ENCODE data around the gene PTDSS2.

Gene PTDSS2

DNA sequence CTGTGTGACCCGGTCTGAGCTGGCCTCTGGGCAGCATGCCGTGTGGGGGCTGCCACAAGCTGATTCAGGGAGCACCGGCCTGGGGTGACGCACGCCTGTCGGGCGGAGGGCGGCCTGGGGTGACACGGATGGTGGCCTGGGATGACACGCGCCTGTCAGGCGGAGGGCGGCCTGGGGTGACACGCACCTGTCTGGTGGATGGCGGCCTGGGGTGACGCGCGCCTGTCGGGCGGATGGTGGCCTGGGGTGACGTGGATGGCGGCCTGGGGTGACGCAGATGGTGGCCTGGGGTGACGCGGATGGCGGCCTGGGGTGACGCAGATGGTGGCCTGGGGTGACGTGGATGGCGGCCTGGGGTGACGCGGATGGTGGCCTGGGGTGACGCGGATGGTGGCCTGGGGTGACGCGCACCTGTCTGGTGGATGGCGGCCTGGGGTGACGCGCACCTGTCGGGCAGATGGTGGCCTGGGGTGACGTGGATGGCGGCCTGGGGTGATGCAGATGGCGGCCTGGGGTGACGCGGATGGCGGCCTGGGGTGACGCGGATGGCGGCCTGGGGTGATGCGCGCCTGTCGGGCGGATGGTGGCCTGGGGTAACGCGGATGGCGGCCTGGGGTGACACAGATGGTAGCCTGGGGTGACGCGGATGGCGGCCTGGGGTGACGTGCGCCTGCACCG is 21.5 kb downstream of the PTDSS2 start:
- H3K36me3 ChIP-seq (ENCODE audit: control insufficient read depth, insufficient read depth, low read length): no peaks in the 10 kb centered on the region
- no peaks in the 10 kb centered on the region for H3K9me3 ChIP-seq (ENCODE audit: control insufficient read depth, low read length)
- no peak overlapping the region for H3K9ac ChIP-seq (ENCODE audit: low read length)
- no peaks in the 10 kb centered on the region for H3K27me3 ChIP-seq (ENCODE audit: control insufficient read depth, insufficient read depth, low read length)
- H3K4me3 ChIP-seq (ENCODE audit: low read length): no peak overlapping the region
- peaks cover 10% of the 10 kb centered on the region for H3K4me1 ChIP-seq (ENCODE audit: control insufficient read depth, insufficient read depth, low read length)

DNA sequence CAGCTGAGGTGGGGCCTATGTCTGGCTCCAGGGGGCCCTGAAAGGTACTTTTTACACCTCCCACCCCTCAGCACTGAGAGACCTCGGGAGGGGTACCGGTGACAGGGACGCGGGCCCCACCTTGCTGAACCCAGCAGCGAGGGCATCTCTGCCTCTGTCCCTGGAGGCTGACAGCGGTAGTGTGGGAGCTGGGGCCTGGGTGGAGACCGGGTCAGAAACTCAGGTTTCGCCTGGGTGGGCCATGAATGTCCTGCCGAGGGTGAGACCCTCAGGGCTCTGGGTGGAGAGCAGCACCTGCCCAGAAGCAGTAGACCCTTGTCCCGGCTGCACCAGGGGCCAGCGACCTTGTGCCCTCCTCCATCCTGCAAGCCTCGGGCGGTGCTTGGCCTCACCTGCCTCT is 22.2 kb downstream of the PTDSS2 start:
- Histone ChIP-seq H3K9me3 (ENCODE audit: control insufficient read depth, low read length) (no peaks in the 10 kb centered on the region), H3K4me3 (ENCODE audit: low read length) (no peak overlapping the region), H3K36me3 (ENCODE audit: control insufficient read depth, insufficient read depth, low read length) (no peaks in the 10 kb centered on the region), H3K27me3 (ENCODE audit: control insufficient read depth, insufficient read depth, low read length) (no peaks in the 10 kb centered on the region), H3K4me1 (ENCODE audit: control insufficient read depth, insufficient read depth, low read length) (peaks cover 10% of the 10 kb centered on the region), H3K9ac (ENCODE audit: low read length) (no peak overlapping the region)

- Histone ChIP-seq H3K9me3 (ENCODE audit: control insufficient read depth, low read length) (no peaks in the 10 kb centered on the region), H3K4me3 (ENCODE audit: low read length) (no peak overlapping the region), H3K27me3 (ENCODE audit: control insufficient read depth, insufficient read depth, low read length) (no peaks in the 10 kb centered on the region), H3K36me3 (ENCODE audit: control insufficient read depth, insufficient read depth, low read length) (no peaks in the 10 kb centered on the region), H3K4me1 (ENCODE audit: control insufficient read depth, insufficient read depth, low read length) (peaks cover 10% of the 10 kb centered on the region), H3K9ac (ENCODE audit: low read length) (no peak overlapping the region)
These were observed 22.7 kb downstream of the PTDSS2 start for GRCh38 chr11:472816-473215.

DNA sequence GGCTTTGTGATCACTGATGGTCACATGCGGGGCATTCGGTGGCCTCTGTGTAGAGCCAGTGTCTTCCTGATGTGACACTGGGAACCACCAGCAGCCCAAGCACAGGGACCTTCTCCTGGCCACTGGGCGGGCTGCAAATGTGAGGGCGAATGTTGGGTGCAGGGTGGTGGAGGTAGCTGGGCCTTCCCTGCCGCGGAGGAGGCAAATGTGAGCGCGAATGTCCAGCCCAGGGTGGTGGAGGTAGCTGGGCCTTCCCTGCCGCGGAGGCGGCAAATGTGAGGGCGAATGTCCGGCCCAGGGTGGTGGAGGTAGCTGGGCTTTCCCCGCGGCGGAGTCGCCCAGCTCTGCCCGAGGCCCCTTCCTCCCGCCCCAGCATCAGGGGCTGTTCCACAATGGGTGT is 23.3 kb downstream of the PTDSS2 start:
- Histone ChIP-seq H3K36me3 (ENCODE audit: control insufficient read depth, insufficient read depth, low read length) (no peaks in the 10 kb centered on the region), H3K27me3 (ENCODE audit: control insufficient read depth, insufficient read depth, low read length) (no peaks in the 10 kb centered on the region), H3K9ac (ENCODE audit: low read length) (no peak overlapping the region), H3K4me3 (ENCODE audit: low read length) (no peak overlapping the region), H3K4me1 (ENCODE audit: control insufficient read depth, insufficient read depth, low read length) (peaks cover 10% of the 10 kb centered on the region), H3K9me3 (ENCODE audit: control insufficient read depth, low read length) (no peaks in the 10 kb centered on the region)

GRCh38 chr11:473962-474785 is 24.1 kb downstream of the PTDSS2 start:
- Histone ChIP-seq H3K4me1 (ENCODE audit: control insufficient read depth, insufficient read depth, low read length) (peaks cover 10% of the 10 kb centered on the region), H3K27me3 (ENCODE audit: control insufficient read depth, insufficient read depth, low read length) (no peaks in the 10 kb centered on the region), H3K9me3 (ENCODE audit: control insufficient read depth, low read length) (no peaks in the 10 kb centered on the region), H3K36me3 (ENCODE audit: control insufficient read depth, insufficient read depth, low read length) (no peaks in the 10 kb centered on the region), H3K4me3 (ENCODE audit: low read length) (no peak overlapping the region), H3K9ac (ENCODE audit: low read length) (no peak overlapping the region)

DNA sequence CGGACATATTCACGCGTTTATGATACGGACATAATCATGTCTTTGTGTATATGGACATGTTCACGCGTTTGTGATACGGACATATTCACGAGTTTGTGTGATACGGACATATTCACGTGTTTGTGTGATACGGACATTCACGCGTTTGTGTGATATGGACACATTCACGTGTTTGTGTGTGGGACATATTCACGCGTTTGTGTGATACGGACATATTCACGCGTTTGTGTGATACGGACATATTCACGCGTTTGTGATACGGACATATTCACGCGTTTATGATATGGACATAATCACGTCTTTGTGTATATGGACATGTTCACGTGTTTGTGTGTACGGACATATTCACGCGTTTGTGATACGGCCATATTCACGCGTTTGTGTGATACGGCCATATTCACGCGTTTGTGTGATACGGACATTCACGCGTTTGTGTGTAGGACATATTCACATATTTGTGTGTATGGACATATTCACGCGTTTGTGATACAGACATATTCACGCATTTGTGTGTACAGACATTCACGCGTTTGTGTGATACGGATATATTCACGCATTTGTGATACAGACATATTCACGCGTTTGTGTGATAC is 24.9 kb downstream of the PTDSS2 start:
- Histone ChIP-seq H3K27me3 (ENCODE audit: control insufficient read depth, insufficient read depth, low read length) (no peaks in the 10 kb centered on the region), H3K4me1 (ENCODE audit: control insufficient read depth, insufficient read depth, low read length) (peaks cover 3% of the 10 kb centered on the region), H3K9me3 (ENCODE audit: control insufficient read depth, low read length) (no peaks in the 10 kb centered on the region), H3K4me3 (ENCODE audit: low read length) (no peak overlapping the region), H3K9ac (ENCODE audit: low read length) (no peak overlapping the region), H3K36me3 (ENCODE audit: control insufficient read depth, insufficient read depth, low read length) (no peaks in the 10 kb centered on the region)

GRCh38 chr11:475941-476340 is 25.9 kb downstream of the PTDSS2 start:
- no peaks in the 10 kb centered on the region for H3K9me3 ChIP-seq (ENCODE audit: control insufficient read depth, low read length)
- no peaks in the 10 kb centered on the region for H3K4me1 ChIP-seq (ENCODE audit: control insufficient read depth, insufficient read depth, low read length)
- H3K9ac ChIP-seq (ENCODE audit: low read length): no peak overlapping the region
- no peaks in the 10 kb centered on the region for H3K36me3 ChIP-seq (ENCODE audit: control insufficient read depth, insufficient read depth, low read length)
- no peaks in the 10 kb centered on the region for H3K27me3 ChIP-seq (ENCODE audit: control insufficient read depth, insufficient read depth, low read length)
- no peak overlapping the region for H3K4me3 ChIP-seq (ENCODE audit: low read length)

- Histone ChIP-seq H3K9me3 (ENCODE audit: control insufficient read depth, low read length) (no peaks in the 10 kb centered on the region), H3K4me1 (ENCODE audit: control insufficient read depth, insufficient read depth, low read length) (no peaks in the 10 kb centered on the region), H3K27me3 (ENCODE audit: control insufficient read depth, insufficient read depth, low read length) (no peaks in the 10 kb centered on the region), H3K9ac (ENCODE audit: low read length) (no peak overlapping the region), H3K4me3 (ENCODE audit: low read length) (no peak overlapping the region), H3K36me3 (ENCODE audit: control insufficient read depth, insufficient read depth, low read length) (no peaks in the 10 kb centered on the region)
These were observed 26.3 kb downstream of the PTDSS2 start for GRCh38 chr11:476416-476815.

DNA sequence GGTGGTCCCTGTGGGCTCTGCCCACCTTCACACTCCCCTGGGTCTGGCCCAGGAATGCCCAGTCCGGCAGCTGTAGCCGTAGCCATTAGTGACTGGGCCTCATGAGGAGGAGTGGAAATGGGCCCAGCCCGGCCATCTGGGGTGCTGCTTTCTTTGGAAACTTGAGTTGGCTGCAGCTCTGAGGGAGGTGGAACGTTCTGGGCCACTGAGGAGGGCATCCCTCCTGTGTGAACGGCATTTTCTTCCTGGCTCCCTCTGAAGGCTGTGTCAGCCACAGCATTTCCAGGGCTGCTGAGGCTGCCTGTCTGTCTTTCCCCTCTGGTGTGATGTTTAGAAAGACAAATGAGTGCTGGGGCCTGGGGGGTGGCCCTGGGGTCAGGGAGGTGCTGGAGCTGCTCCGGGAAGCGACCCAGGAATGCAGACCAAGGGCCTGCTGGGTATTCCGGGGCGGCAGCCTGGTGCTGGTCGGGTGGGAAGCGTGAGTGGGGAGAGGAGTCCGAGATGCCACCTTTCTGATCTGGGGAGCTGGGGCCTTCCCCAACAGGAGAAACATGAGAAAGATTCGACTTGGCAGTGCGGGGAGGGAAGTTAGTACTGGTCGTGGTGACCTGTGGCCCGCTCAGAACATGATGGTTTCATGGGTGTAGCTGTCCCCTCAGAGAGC is 27.1 kb downstream of the PTDSS2 start:
- Histone ChIP-seq H3K9ac (ENCODE audit: low read length) (no peak overlapping the region), H3K4me3 (ENCODE audit: low read length) (no peak overlapping the region), H3K36me3 (ENCODE audit: control insufficient read depth, insufficient read depth, low read length) (no peaks in the 10 kb centered on the region), H3K27me3 (ENCODE audit: control insufficient read depth, insufficient read depth, low read length) (no peaks in the 10 kb centered on the region), H3K9me3 (ENCODE audit: control insufficient read depth, low read length) (no peaks in the 10 kb centered on the region), H3K4me1 (ENCODE audit: control insufficient read depth, insufficient read depth, low read length) (no peaks in the 10 kb centered on the region)

- Histone ChIP-seq H3K36me3 (ENCODE audit: control insufficient read depth, insufficient read depth, low read length) (no peaks in the 10 kb centered on the region), H3K9me3 (ENCODE audit: control insufficient read depth, low read length) (no peaks in the 10 kb centered on the region), H3K27me3 (ENCODE audit: control insufficient read depth, insufficient read depth, low read length) (no peaks in the 10 kb centered on the region), H3K4me3 (ENCODE audit: low read length) (no peak overlapping the region), H3K4me1 (ENCODE audit: control insufficient read depth, insufficient read depth, low read length) (no peaks in the 10 kb centered on the region), H3K9ac (ENCODE audit: low read length) (no peak overlapping the region)
These were observed 29.2 kb downstream of the PTDSS2 start for GRCh38 chr11:479311-479710.

DNA sequence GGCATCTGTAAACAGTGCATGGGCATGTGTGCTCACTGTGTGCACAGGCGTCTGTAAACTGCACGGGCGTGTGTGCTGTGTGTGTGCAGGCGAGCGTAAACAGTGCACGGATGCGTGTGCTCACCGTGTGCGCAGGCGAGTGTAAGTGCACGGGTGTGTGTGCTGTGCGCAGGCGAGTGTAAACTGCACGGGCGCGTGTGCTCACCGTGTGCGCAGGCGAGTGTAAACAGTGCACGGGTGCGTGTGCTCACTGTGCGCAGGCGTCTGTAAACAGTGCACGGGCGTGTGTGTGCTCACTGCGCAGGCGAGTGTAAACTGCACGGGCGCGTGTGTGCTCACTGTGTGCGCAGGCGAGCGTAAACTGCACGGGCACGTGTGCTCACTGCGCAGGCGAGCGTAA is 34.5 kb downstream of the PTDSS2 start:
- Histone ChIP-seq H3K9me3 (ENCODE audit: control insufficient read depth, low read length) (no peaks in the 10 kb centered on the region), H3K27me3 (ENCODE audit: control insufficient read depth, insufficient read depth, low read length) (no peaks in the 10 kb centered on the region), H3K36me3 (ENCODE audit: control insufficient read depth, insufficient read depth, low read length) (no peaks in the 10 kb centered on the region), H3K4me3 (ENCODE audit: low read length) (no peak overlapping the region), H3K9ac (ENCODE audit: low read length) (no peak overlapping the region), H3K4me1 (ENCODE audit: control insufficient read depth, insufficient read depth, low read length) (peaks cover 7% of the 10 kb centered on the region)

DNA sequence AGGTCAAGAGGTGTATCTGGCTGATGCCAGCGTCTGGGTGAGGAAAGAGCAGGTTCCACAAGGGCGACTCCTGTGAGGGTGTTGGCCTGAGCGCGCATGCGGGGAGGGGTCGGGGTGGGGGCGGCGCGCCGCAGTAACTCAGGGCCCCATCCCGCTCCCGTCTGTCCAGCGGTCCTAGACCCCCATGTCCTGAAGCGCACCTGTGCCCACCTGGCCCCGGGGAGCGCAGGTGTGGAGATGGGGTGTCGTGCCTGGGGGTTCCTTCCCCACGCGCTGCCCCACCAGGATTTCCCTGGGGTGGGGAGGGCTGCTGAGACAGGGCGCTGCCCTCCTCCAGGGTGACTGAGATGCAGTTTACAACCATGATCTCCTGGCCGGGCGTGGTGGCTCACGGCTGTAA is 36.1 kb downstream of the PTDSS2 start:
- Histone ChIP-seq H3K4me1 (ENCODE audit: control insufficient read depth, insufficient read depth, low read length) (peaks cover 7% of the 10 kb centered on the region), H3K9ac (ENCODE audit: low read length) (no peak overlapping the region), H3K27me3 (ENCODE audit: control insufficient read depth, insufficient read depth, low read length) (no peaks in the 10 kb centered on the region), H3K9me3 (ENCODE audit: control insufficient read depth, low read length) (no peaks in the 10 kb centered on the region), H3K4me3 (ENCODE audit: low read length) (no peak overlapping the region), H3K36me3 (ENCODE audit: control insufficient read depth, insufficient read depth, low read length) (no peaks in the 10 kb centered on the region)

Data from mucosa of stomach (tissue), 1 donor.